Upper lobe of left lung (tissue), 4 donors: ENCODE data around the gene DCLK1.

Source experiments
- EP300 ChIP-seq, 4 donors: sonication (generic); formaldehyde crosslinking; IDR thresholded peaks; one replicate each; pipeline ENCODE4 v1.5.1; 2017; ENCODE audit warnings: antibody characterized with exemption in 4 of 4, control low read depth in 2 of 4
- POLR2A ChIP-seq, 4 donors: fragments of 450-650 bp; IDR thresholded peaks; one replicate each; pipeline ENCODE4 v1.5.1; 2016 to 2017; ENCODE audit warnings: antibody characterized with exemption in 4 of 4, mild to moderate bottlenecking in 2 of 4
- TF ChIP-seq, protein P1 (sequence below), 6 experiments: fragments of 450-650 bp in 4 of 6; fragments of 200-600 bp in 2 of 6; sonication (generic) in 2 of 6; IDR thresholded peaks; one replicate each; pipeline ENCODE4 v1.5.1; 2016 to 2019; ENCODE audit warnings: antibody characterized with exemption in 6 of 6

DNA sequence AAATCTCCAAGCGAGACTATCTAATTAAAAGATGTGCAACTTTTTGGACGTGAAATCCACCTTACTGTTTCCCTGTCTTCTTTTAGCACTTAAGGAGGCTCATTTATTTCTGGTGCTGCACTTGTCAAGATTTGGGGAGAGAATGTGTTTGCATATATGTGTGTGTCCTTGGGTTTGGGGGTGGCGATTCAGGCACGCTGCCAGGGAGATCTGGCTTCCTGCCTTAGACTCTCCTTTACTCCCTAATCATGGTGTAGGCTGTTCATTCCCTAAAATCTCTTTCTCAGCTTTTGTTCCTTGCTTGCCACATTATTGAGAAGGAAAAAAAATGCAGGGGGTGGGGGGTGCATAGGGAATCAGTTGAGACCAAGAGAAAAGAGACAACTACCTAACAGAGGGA is 271.2 kb downstream of the DCLK1 start:
- no peak for TF ChIP-seq POLR2A (IDR thresholded peaks at IDR 0.05)
- no peak for TF ChIP-seq EP300 (IDR thresholded peaks at IDR 0.05)
- TF ChIP-seq, protein P1, sequence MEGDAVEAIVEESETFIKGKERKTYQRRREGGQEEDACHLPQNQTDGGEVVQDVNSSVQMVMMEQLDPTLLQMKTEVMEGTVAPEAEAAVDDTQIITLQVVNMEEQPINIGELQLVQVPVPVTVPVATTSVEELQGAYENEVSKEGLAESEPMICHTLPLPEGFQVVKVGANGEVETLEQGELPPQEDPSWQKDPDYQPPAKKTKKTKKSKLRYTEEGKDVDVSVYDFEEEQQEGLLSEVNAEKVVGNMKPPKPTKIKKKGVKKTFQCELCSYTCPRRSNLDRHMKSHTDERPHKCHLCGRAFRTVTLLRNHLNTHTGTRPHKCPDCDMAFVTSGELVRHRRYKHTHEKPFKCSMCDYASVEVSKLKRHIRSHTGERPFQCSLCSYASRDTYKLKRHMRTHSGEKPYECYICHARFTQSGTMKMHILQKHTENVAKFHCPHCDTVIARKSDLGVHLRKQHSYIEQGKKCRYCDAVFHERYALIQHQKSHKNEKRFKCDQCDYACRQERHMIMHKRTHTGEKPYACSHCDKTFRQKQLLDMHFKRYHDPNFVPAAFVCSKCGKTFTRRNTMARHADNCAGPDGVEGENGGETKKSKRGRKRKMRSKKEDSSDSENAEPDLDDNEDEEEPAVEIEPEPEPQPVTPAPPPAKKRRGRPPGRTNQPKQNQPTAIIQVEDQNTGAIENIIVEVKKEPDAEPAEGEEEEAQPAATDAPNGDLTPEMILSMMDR (IDR thresholded peaks at IDR 0.05), result no peak
